HepG2 (cell line): Measurements from ENCODE around the gene TARBP2. TPM values are rescaled to one million over a fixed set of nuclear protein-coding genes. Genes with fewer than 3 reads are reported as not detected.

Experiments used
- CERS6 ChIP-seq: sonication (generic); formaldehyde crosslinking; IDR thresholded peaks from 2 replicates; pipeline ENCODE4 v1.5.0; 2020; ENCODE audit warnings: missing genetic modification reagents
- CHD4 ChIP-seq: fragments of 200-600 bp; sonication (generic); IDR thresholded peaks from 2 replicates; pipeline ENCODE4 v1.7.0; 2017; ENCODE audit warnings: mild to moderate bottlenecking, low read length, borderline replicate concordance
- DNMT3B ChIP-seq: conservative IDR thresholded peaks from 2 replicates; pipeline ENCODE4 v1.6.1; 2016; ENCODE audit warnings: missing biosample characterization, control low read depth
- FOSL2 ChIP-seq: sonication (generic); formaldehyde crosslinking; IDR thresholded peaks from 2 replicates; pipeline ENCODE4 v1.4.0; 2020; ENCODE audit warnings: missing genetic modification reagents
- MTA1 ChIP-seq: sonication (generic); formaldehyde crosslinking; IDR thresholded peaks from 2 replicates; pipeline ENCODE4 v1.4.0; 2020; ENCODE audit warnings: missing genetic modification reagents, mild to moderate bottlenecking, borderline replicate concordance
- MTF2 ChIP-seq: sonication (generic); formaldehyde crosslinking; IDR thresholded peaks from 2 replicates; pipeline ENCODE4 v1.5.0; 2020; ENCODE audit warnings: missing genetic modification reagents, borderline replicate concordance
- SIN3B ChIP-seq: fragments of 150-350 bp; IDR thresholded peaks from 2 replicates; pipeline ENCODE4 v1.6.1; 2014; ENCODE audit warnings: low read length
- SMAD3 ChIP-seq: sonication (generic); formaldehyde crosslinking; IDR thresholded peaks from 2 replicates; pipeline ENCODE4 v1.4.0; 2020; ENCODE audit warnings: missing genetic modification reagents
- SP2 ChIP-seq: sonication (generic); formaldehyde crosslinking; IDR thresholded peaks from 2 replicates; pipeline ENCODE4 v1.5.1; 2020; ENCODE audit warnings: mild to moderate bottlenecking, missing genetic modification reagents
- TCF7L2 ChIP-seq: IDR thresholded peaks from 2 replicates; pipeline ENCODE4 v1.6.1; 2011; ENCODE audit warnings: mild to moderate bottlenecking, low read depth, low read length, moderate library complexity
- TRIM24 ChIP-seq: sonication (generic); formaldehyde crosslinking; IDR thresholded peaks from 2 replicates; pipeline ENCODE4 v1.8.0; 2022; ENCODE audit warnings: mild to moderate bottlenecking, missing genetic modification reagents
- ZBTB26 ChIP-seq: IDR thresholded peaks from 2 replicates; pipeline ENCODE4 v1.6.1; 2016; ENCODE audit warnings: missing compliant biosample characterization, missing genetic modification reagents, borderline replicate concordance
- ZMYM3 ChIP-seq: sonication (generic); formaldehyde crosslinking; IDR thresholded peaks from 2 replicates; pipeline ENCODE4 v1.5.1; 2020; ENCODE audit warnings: mild to moderate bottlenecking, missing genetic modification reagents
- ZNF101 ChIP-seq: sonication (generic); formaldehyde crosslinking; IDR thresholded peaks from 2 replicates; pipeline ENCODE4 v1.4.0; 2020; ENCODE audit warnings: mild to moderate bottlenecking, low read depth, missing genetic modification reagents, borderline replicate concordance
- ZNF138 ChIP-seq: sonication (generic); formaldehyde crosslinking; IDR thresholded peaks from 2 replicates; pipeline ENCODE4 v1.5.0; 2020; ENCODE audit warnings: mild to moderate bottlenecking, low read depth, missing genetic modification reagents
- ZNF160 ChIP-seq: sonication (generic); formaldehyde crosslinking; IDR thresholded peaks from 2 replicates; pipeline ENCODE4 v1.8.0; 2022; ENCODE audit warnings: mild to moderate bottlenecking, inconsistent platforms, missing genetic modification reagents
- ZNF317 ChIP-seq: sonication (generic); formaldehyde crosslinking; IDR thresholded peaks from 2 replicates; pipeline ENCODE4 v1.5.0; 2020; ENCODE audit warnings: mild to moderate bottlenecking, missing genetic modification reagents
- ZNF33A ChIP-seq: sonication (generic); formaldehyde crosslinking; IDR thresholded peaks from 2 replicates; pipeline ENCODE4 v1.5.1; 2020; ENCODE audit warnings: missing genetic modification reagents, mild to moderate bottlenecking, moderate library complexity, borderline replicate concordance
- ZNF367 ChIP-seq: sonication (generic); formaldehyde crosslinking; IDR thresholded peaks from 2 replicates; pipeline ENCODE4 v1.4.0; 2020; ENCODE audit warnings: missing genetic modification reagents, borderline replicate concordance
- ZNF749 ChIP-seq: sonication (generic); formaldehyde crosslinking; IDR thresholded peaks from 2 replicates; pipeline ENCODE4 v1.8.0; 2022; ENCODE audit warnings: mild to moderate bottlenecking, missing genetic modification reagents, moderate library complexity, borderline replicate concordance
- ZNF780A ChIP-seq: sonication (generic); formaldehyde crosslinking; IDR thresholded peaks from 2 replicates; pipeline ENCODE4 v1.8.0; 2022; ENCODE audit warnings: mild to moderate bottlenecking, missing genetic modification reagents, moderate library complexity
- ZSCAN12 ChIP-seq: sonication (generic); formaldehyde crosslinking; IDR thresholded peaks from 2 replicates; pipeline ENCODE4 v1.9.0; 2021; ENCODE audit warnings: mild to moderate bottlenecking, missing genetic modification reagents
- polyA plus RNA-seq, 8 experiments: library from polyadenylated mRNA; depleted of rRNA in 3 of 8; stranded (reverse) in 7 of 8; unstranded in 1 of 8; fragments of >200 nt; fragmentation: Illumina TruSeq in 4 of 8; extraction: Trizol in 4 of 8; gene quantifications; 2 replicates each; pipeline versions ENCODE4 v1.2.1 to v1.2.3, GENCODE V29; 2011 to 2016; ENCODE audit warnings: low read depth in 4 of 8, missing spikeins in 1 of 8, mixed read lengths in 1 of 8; ENCODE audit not compliant: insufficient read depth in 1 of 8
- total RNA-seq, 5 experiments: library from RNA; depleted of rRNA; stranded (reverse); fragments of >200 nt; fragmentation: Illumina TruSeq; extraction: Trizol; gene quantifications; 2 replicates each; pipeline ENCODE4 v1.2.3, GENCODE V29; 2016; ENCODE audit warnings: low read depth in 1 of 5
- TF ChIP-seq, protein P1 (sequence below): sonication (generic); formaldehyde crosslinking; conservative IDR thresholded peaks from 2 replicates; pipeline ENCODE4 v1.8.0; 2022; ENCODE audit warnings: low read depth, missing genetic modification reagents
- TF ChIP-seq, protein P2 (sequence below): sonication (generic); formaldehyde crosslinking; IDR thresholded peaks from 2 replicates; pipeline ENCODE4 v1.9.0; 2021; ENCODE audit warnings: missing genetic modification reagents, borderline replicate concordance
- TF ChIP-seq, protein P3 (sequence below): sonication (generic); formaldehyde crosslinking; IDR thresholded peaks from 2 replicates; pipeline ENCODE4 v1.4.0; 2020; ENCODE audit warnings: mild to moderate bottlenecking, missing genetic modification reagents

The TARBP2 gene
- total and polyA plus RNA-seq, 2 of the 13 experiments (the other 11 are each of a cell fraction or from before 2014, with no cell fraction given) = 47.0 to 55.5 TPM

GRCh38 chr12:53451661-53452158 lies 49.4 kb upstream of the TARBP2 start, which contains the start of gene PCBP2 (continued):
- TF ChIP-seq, protein P1, sequence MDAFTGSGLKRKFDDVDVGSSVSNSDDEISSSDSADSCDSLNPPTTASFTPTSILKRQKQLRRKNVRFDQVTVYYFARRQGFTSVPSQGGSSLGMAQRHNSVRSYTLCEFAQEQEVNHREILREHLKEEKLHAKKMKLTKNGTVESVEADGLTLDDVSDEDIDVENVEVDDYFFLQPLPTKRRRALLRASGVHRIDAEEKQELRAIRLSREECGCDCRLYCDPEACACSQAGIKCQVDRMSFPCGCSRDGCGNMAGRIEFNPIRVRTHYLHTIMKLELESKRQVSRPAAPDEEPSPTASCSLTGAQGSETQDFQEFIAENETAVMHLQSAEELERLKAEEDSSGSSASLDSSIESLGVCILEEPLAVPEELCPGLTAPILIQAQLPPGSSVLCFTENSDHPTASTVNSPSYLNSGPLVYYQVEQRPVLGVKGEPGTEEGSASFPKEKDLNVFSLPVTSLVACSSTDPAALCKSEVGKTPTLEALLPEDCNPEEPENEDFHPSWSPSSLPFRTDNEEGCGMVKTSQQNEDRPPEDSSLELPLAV (CRISPR knock-in tag) = no peak
- TF ChIP-seq ZNF138 (no peak), ZNF160 (CRISPR knock-in tag) (no peak), CERS6 (CRISPR knock-in tag) (no peak), ZMYM3 (no peak; the same call in 1 of the 2 replicates), ZNF317 (CRISPR knock-in tag) (peak; percentile 74; the same call in 1 of the 2 replicates), ZSCAN12 (CRISPR knock-in tag) (no peak), FOSL2 (CRISPR knock-in tag) (peak; percentile 76; the same call in 1 of the 2 replicates), ZNF780A (CRISPR knock-in tag) (no peak), TCF7L2 (no peak), MTF2 (CRISPR knock-in tag) (no peak), SMAD3 (CRISPR knock-in tag) (peak; percentile 77), ZNF101 (no peak), SIN3B (no peak), ZNF749 (CRISPR knock-in tag) (peak; percentile 63; the same call in 1 of the 2 replicates), ZNF367 (CRISPR knock-in tag) (no peak), ZBTB26 (no peak), DNMT3B (CRISPR knock-in tag) (no peak), TRIM24 (CRISPR knock-in tag) (no peak), CHD4 (no peak), ZNF33A (CRISPR knock-in tag) (no peak), SP2 (CRISPR knock-in tag) (peak; percentile 77), MTA1 (no peak)
- TF ChIP-seq, protein P2, sequence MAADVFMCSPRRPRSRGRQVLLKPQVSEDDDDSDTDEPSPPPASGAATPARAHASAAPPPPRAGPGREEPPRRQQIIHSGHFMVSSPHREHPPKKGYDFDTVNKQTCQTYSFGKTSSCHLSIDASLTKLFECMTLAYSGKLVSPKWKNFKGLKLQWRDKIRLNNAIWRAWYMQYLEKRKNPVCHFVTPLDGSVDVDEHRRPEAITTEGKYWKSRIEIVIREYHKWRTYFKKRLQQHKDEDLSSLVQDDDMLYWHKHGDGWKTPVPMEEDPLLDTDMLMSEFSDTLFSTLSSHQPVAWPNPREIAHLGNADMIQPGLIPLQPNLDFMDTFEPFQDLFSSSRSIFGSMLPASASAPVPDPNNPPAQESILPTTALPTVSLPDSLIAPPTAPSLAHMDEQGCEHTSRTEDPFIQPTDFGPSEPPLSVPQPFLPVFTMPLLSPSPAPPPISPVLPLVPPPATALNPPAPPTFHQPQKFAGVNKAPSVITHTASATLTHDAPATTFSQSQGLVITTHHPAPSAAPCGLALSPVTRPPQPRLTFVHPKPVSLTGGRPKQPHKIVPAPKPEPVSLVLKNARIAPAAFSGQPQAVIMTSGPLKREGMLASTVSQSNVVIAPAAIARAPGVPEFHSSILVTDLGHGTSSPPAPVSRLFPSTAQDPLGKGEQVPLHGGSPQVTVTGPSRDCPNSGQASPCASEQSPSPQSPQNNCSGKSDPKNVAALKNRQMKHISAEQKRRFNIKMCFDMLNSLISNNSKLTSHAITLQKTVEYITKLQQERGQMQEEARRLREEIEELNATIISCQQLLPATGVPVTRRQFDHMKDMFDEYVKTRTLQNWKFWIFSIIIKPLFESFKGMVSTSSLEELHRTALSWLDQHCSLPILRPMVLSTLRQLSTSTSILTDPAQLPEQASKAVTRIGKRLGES (CRISPR knock-in tag) = no peak
- TF ChIP-seq, protein P3, sequence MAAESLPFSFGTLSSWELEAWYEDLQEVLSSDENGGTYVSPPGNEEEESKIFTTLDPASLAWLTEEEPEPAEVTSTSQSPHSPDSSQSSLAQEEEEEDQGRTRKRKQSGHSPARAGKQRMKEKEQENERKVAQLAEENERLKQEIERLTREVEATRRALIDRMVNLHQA = no peak
